GM19023 (cell line): Measurements from ENCODE around the gene OR4D5.

Source experiments
- ATAC-seq: cut with Tn5 transposase; IDR thresholded peaks from one replicate; pipeline ENCODE4 v1.9.1; 2021; ENCODE audit warnings: mild to moderate bottlenecking, moderate library complexity; ENCODE audit not compliant: unreplicated experiment

The OR4D5 gene

DNA sequence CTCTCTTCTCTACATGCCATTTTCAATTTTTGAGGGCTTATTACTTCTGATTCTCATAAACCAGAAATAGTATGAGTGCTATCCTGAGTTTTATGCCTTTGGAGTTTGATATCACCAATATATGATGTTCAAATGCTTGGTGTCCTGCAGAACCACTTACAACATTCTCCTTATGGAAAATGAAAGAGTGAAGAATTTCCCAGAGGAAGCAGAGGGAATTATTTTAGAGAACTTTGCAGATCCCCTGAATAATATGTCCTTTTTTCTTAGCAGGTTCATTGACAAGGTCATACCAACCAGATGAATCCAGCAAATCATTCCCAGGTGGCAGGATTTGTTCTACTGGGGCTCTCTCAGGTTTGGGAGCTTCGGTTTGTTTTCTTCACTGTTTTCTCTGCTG, at the start of gene OR4D5:
TSS of gene OR4D5 (plus strand) at position 301 of the 400 bp plus-strand sequence. CDS start at position 301, 0 bp downstream.
- no peak for ATAC-seq

DNA sequence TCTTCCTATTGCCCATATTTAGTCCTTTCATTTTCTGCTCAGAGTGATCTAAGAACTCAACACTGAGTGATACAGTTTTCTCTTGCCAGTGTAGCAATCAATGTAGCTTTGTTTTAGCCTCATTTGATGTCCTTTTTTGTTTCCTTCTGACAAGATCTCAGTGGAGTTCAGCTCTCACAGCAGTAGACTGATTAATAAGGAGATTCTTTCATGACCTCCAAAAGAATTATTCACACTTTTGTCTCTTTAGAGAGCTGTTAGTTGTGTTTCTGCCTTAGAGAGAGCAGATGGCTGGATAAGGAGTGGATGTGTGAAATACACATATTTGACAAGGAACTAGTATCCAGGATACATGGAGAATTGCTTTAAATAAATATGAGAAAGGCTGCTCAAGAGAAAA, 47.4 kb upstream of the OR4D5 start:
- no peak for ATAC-seq

DNA sequence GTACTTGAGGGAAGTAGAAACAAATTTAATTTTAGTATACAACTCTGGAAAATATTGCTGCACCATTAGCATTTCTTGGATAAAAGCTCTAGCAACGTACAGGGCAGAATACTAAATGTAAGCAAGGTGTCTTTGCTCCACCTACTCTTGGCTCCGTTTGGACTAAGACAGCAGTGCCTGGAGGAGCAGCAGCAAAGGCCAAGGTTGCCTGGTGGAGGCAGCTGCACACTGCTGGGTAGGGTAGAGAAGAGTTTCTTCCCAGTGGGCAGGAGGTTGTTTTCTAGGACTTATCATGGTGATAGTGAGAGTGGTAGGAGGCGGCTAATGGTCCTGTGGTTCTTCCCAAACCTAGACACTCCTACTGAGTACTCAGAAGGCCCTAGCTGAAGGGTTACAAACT, 39.6 kb upstream of the OR4D5 start:
- no peak for ATAC-seq

DNA sequence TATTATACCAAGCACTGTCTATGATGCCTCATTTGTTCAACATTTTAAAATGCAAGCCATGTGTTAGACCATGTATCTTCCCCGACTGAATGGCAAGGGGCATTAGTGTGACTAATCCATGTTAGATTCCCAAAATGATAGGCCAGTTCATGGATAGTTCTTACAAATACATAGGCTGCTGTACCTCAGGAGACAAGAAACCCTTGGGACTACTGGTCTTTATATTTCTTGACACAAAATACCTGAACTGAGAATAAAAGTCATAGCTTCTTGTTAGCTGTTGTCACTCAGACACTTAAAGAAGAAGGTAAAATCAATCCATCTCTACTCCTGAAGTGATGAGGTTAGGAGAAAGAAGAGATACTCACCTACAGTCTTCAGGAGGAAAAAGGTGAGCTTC, 37.5 kb upstream of the OR4D5 start, which contains the start of gene OR8D4:
TSS of gene OR8D4 (plus strand) at position 301 of the 400 bp plus-strand sequence. CDS start 4,265 bp downstream, outside the sequence.
- no peak for ATAC-seq

DNA sequence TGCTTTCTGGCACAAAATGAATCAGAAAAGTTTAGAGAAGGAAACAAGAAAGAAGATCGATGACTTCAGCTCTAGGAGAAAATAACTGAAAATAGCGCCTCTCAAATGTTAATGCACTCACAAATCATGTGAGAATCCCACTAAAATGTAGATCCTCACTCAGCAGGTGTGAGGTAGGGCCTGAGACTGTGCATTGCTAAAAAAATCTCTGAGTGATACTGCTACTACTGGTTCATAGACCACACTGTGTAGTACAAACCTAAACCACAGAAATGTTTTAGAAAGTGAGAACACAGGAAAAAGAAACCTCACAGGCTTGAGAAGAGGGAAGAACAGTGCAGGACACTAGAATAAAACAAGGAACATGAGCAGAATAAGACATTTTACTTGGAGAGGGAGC, 35.5 kb upstream of the OR4D5 start:
- peak; percentile 73 for ATAC-seq

DNA sequence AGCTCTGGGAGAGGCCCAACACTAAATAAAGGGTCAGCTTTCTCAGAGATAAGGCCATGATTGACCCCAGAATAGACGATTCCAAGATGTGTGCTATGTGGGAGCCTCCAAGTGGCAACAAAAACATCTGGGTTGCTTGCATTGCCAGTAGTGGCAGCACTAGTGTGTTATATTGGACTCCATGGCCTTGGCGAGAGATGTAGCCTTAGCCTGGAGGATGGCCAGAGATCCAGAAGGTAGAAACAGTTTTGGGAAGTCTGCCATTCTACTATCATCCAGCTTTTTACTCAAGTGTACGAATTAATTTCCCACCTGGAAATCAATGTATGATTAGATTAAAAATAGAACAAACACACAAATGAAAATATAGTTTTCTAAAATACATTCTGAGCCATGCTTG, 34.5 kb upstream of the OR4D5 start:
- no peak for ATAC-seq

DNA sequence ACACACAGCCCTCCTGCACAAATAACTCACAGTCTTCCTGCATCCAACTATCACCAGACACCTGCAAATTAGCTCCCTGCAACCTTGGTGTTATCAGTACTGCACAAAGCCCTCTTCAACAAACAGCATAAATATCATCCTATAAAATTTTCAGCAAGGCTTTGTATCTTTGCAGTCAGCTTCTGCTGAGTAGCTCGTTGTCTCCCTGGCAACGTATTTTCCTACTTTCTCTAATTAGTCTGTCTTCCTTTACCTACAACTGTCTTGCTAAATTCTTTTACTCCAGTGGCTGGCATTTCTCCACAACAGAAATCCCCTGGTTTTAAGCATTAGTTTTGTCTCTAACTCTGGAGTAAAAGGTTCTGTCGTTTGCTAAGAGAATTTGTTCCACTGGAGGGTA, 33.6 kb upstream of the OR4D5 start:
- ATAC-seq = no peak

DNA sequence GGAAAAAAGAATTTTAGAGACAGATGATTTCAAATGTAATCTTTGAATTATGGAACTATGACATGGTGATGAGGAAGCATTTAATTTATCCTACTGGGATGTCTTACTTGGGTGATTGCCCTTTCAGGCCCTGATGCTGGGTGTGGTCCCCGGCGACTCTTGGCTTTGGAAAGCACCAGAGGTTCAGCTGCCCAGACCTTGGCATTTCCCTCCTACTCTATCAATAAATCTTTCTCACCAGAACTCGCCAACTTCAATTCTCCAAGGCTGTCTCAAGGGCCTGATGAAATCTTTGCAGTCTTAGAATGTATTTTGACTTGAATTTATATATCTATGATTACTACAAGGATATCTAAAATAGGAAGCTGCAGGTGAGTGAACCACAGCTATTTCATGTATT, 18.5 kb upstream of the OR4D5 start:
- ATAC-seq = no peak

DNA sequence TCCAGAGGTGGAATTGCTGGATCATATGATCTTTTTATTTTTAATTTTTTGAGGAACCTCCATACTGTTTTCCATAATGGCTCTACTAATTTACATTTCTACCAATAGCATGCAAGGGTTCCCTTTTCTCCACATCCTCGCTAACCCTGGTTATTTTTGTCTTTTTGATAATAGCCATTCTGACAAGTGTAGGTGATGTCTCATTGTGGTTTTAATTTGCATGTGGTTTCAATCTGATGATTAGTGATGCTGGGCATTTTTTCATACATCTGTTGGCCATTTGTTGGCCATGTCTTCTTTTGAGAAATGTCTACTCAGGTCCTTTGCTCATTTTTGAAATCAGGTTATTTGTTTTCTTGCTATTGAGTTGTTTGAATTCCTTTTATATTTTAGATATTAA, 15.4 kb upstream of the OR4D5 start:
- ATAC-seq = no peak

DNA sequence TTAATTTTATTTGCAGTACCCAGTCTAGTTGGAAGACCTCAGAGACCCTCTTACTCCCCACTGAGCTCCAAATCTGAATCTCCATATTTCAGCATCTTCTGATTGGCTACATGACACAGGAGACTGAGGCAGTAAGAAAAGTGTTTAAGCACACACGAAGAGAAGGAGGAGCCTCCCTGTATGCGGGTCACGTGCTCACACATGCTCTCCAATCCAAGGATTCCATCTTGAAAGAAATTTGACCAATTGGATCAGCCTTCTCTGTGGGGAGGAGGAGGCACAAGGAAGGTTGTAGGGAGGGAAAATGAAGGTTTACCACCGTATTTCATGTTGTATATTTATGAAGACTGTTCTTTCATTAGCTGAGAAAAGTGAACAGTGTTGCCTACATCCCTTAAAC, 3.0 kb downstream of the OR4D5 start:
- ATAC-seq = no peak

DNA sequence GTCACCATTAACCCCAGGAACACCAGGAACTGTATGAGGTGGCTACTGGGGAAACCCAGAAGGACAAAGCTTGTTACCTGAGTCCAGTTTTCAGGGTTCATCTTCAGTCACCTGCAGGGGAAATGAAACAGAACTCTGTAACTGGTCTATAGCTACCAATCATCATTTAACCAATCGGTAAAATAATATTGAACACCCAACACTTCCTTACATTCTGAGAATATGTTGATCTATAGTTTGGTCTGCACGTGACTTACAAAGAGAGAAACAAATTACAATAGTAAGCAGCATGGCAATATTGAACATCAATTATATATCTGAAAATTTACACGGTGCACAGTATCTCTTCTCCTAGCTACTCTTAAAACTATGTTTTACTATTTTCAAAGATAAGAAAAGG, 4.3 kb downstream of the OR4D5 start, which contains the start of gene OR6T1:
TSS of gene OR6T1 (minus strand) at position 101 of the 400 bp plus-strand sequence. CDS start at position 101, 0 bp downstream.
- ATAC-seq = no peak

DNA sequence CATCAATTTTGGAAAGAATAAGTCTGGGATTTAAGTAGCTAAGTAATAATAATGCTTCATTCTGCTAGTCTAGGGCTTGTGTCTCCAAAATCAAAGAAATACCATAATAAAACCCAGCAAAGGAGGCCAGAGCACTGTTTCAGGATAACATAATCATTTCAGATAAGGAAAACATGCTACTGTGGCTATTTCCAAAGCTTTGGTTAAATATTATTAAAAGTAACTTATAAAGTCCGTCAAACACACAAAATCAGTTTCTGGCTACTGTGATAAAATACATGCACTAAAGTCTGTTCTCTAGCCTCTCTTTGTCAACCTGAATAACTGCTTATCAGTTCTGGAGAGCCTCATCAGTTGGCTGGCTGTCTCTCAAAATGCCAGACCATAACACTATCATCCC, 5.7 kb downstream of the OR4D5 start:
- no peak for ATAC-seq

DNA sequence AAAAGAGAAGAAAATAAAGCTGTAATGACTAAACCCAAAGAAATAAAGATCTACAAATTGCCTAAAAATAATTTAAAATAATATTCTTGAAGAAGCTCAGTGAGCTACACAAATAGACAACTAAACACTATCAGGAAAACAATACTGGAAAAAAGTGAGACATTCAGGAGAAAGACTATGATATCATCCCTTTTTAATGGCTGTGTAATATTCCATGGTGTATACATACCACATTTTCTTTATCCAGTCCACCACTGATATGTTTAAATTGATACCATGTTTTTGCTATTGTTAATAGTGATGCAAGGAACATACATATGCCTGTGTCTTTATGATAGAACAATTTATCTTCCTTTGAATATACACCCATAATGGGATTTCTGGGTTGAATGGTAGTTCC, 17.3 kb downstream of the OR4D5 start:
- ATAC-seq = no peak

DNA sequence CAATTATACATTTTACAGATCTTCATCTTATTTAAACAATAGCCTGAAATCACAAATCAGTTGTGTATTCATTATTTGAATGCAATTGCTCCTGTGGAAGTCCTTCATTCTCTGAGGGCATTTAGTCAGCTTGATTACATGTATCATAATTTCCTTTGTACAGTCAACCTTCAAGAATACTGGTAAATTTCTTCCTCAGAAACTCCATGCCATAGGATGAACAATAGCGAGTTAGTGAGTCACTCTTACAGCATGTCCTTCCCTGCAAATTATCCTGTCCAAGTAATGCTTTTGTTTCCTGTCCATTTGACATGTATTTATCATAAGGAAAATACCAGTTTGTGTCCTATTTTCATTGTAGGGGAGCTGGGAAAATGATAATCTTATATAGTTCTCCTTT, 34.4 kb downstream of the OR4D5 start:
- no peak for ATAC-seq

DNA sequence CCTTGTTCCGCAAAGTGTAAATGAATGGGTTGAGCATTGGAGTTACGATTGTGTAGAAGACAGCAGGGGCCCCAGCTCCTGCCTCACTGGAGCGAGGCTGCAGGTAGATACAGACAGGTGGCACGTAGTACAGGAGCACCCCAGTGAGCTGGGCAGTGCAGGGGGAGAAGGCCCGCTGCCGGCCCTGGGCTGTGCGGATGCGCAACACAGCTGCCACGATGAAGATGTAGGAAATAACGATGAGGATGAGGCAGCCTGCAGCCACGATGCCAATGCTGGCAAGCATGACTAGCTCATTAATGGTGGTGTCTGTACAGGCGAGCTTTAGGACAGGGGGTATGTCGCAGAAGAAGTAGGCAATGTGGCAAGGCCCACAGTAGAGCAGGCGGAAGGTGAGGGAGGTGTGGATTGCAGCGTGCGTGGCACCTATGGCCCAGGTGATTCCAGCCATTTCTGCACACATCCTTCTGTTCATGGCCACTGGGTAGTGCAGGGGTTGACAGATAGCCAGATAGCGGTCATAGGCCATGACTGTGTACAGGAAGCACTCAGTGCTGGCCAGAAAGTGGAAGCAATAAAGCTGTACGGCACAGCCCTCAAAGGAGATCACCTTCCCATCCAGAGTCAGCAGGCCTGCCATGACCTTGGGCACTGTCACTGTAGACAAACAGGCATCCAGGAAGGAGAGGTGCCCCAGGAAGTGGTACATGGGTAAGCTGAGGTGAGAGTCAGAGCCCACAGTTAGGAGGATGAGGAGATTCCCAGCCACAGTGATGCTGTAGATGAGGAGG, 37.5 kb downstream of the OR4D5 start:
- no peak for ATAC-seq

DNA sequence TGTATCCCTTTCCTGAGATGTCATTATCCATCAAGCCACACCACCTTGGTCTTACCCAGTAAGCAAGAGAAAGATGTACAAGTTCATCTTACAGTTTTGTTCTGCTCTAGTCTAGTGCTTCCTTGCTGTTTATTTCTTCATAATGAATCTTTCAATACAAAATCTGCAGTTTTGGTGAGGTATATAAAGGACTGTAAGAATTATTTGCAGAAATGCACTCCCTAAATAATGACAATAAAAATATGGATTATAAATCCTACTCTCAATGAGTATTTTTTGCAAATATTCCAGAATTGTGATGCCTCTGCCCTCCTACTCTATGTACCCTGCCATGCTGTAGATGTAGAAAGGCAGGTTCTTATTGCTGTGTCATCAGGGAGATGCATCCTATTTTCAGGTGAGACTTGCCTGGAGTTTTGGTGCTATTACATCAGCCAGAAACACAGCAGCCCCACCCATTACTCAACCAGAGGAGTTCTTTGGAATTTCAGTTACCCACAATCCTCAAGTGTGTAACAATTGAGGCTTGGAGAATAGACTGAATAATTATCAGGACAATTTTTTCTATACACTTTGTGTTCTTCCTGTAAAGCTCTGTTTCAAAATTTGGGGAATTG, 38.4 kb downstream of the OR4D5 start, which contains the start of gene OR10S1:
TSS of gene OR10S1 (minus strand) at position 51 of the 617 bp plus-strand sequence. CDS start 117 bp downstream, outside the sequence.
- ATAC-seq = no peak

DNA sequence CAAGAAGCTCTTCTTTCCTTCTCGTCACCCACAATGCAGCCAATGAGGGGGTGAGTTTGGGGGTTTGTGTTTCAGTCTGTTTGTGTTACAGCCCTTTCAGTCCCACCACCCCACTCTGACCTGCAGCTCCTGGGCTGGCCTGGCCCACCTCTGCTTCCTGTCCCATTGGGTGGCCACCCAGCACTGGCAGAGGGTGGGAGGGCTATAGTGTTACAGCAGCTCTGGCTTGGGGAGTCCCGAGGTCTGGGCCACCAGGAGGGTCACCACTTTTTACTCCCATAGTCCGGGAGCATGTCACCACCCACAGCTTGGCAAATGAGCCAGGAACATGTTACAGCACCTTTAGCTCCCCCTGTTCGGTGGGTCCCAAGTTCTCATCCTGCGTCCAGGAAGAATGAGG, 39.9 kb downstream of the OR4D5 start:
- no peak for ATAC-seq
